Activated CD4-positive, alpha-beta T cell treated with anti-CD3 and anti-CD28 coated beads, Interleukin-2, amount 50 U/mL, for 24 hours (primary cell): ENCODE data around the gene LRRIQ4.

Experiments
- DNase-seq, 2 donors: peaks; one replicate each; pipeline ENCODE4 v3.0.0-alpha.2; 2020; ENCODE audit warnings: low read depth in 1 of 2, low spot score in 1 of 2

Gene LRRIQ4

DNA sequence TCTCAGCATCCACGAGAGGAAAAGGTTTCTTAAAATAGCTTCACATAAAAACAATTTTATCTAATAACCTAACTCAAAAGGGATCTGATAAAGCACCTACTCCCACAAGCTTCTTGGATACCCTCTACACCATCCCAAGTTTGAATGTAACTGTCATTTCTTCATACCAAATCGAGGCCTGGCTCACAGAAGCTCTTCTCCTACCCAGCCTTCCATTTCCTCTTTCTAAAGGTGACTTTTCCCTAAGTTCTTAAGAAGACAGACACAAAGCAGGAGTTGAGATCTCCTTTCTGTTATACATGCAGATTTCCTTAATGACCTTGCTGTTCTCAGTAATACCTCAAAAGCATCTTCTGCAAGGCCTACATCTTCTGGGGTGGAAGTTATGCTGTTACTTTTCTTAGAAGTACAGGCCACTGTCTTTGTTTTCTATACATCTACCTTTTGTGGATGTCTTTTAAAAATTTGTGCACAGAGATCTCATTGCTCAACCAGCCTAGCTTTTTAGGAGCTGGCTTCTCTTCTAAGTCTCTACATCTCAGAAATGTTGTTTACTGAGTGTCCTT, 3.4 kb upstream of the LRRIQ4 start:
- DNase-seq = no peak

DNA sequence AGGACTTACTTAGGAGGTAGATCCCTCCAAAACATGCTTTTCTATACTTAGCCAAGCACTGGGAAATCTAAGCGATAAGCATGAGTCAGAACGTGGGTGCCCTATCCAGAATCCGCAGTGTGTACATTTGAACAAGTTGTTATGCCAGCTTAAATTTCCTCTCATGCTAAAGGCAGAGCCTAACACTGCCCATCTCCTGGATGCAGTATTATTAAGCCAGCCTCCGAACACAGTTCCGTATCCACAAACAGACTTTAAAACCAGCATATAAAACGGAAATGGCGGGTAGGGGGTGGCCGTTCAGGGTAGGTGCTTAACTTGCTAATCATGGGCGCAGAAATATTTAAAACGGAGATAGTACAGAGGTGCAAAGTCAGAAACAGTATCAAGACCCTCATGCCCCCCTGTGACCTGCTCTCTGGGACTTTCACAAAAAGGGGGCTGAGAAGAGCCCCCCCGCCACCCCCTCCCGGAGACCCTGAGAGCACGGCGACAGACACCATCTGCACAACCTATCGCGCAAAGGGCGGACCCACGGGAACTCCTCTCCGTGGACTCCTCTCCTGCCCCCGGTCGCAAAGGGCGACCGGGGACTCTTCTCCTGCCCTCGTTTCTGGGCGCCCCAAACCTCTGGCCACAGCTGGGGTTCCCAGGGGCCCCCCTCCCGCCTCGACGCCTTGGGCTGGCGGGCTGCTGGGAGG, 889 bp upstream of the LRRIQ4 start:
- DNase-seq = no peak

DNA sequence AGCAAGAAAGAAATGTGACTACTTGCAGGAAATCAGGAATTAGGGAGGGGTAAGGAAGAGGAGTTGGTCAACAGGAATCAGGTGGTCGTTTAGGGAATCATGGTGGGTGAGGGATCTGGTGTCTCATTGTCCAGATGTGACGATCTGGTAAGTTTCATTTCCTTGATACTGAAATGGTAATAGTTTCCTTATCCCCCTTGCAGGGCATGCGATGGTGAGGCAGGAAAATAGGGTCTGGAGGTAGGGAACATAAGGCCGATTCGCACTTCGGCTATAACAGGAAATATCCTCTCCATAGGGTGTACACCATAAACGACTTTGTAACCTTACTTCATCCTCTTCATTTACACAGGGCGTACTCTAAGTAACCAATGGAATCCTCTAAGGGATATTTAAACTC, 608 bp downstream of the LRRIQ4 start:
- no peak for DNase-seq

DNA sequence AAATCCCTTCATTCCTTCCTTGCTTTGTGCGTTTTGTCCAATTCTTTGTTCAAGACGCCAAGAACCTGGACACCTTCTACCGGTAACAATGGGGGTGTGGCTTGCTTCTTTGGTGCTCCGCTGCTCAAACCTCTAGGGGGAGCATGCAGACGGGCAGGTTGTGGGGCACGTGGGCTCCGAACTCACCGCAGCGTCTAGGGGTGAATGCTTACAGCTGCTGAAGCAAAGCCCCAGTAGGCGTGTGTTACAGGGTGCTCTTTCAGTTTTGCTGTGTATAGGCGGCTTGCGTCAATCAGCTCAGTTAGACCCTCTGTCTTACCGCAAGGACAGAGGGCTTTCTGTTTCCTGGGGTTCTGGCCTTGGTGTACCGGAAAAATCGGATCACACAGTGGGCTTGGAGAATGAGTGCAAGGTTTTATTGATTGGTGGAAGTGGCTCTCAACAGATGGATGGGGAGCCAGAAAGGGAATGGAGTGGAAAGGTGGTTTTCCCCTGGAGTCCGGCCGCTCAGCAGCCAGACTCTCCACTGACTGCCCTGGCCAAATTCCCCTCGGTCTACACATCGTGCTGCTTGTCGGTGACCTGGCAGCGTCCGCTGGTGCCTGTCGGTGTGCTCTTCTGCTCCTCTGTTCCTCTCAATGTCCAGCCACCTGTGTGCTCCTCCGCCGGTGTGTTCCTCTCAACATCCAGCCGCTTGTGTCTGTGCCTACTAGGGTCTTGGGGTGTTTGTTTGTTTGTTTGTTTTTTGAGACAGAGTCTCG, 1.3 kb downstream of the LRRIQ4 start:
- DNase-seq = peak; percentile 29 to 64

DNA sequence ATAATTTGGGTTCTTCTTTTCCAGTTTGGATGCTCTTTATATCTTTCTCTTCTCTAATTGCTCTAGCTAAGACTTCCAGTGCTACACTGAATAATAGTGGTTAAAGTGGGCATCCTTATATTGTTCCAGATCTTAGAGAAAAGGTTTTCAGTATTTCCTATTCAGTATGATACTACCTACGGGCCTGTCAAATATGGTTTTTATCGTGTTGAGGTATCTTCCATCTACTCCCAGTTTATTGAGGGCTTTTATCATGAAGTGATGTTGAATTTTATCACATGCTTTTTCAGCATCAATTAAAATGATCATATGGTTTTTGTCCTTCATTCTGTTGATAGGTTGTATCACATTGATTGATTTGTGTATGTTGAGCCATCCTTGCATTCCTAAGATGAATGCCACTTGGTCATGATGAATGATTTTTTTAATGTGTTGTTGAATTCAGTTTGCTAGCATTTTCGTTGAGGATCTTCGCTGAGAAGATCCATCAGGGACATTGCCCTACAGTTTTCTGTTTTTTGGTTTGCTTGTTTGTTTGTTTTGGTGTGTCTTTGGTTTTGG, 3.0 kb downstream of the LRRIQ4 start:
- no peak for DNase-seq

DNA sequence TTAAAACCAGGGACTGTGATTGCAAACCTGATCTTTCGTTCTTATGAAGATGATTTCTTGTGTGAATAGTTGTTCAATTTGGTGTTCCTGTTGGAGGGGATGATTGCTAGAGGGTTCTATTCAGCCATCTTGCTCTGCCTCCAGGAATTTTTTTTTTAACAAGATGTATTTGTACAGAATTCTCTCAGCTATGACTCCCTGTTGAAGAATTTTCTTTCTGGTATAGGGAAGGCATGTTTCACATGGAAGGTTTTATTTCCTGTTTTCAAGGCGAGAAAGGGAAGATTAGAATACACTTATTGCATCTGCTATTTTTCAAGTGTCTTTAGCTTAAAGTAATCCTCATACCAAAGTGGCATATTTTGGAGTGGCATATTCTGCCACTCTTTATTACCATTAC, 5.6 kb downstream of the LRRIQ4 start:
- DNase-seq = no peak

DNA sequence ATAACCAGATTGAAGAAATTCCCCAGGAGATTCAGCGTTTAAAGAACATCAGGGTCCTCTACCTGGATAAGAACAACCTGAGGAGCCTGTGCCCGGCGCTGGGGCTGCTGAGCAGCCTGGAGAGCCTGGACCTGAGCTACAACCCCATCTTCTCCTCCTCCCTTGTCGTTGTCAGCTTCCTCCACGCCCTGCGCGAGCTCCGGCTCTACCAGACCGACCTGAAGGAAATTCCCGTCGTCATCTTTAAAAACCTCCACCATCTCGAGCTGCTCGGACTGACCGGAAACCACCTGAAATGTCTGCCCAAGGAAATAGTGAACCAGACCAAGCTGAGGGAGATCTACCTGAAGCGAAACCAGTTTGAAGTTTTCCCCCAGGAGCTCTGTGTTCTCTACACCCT, 9.4 kb downstream of the LRRIQ4 start:
- no peak for DNase-seq

DNA sequence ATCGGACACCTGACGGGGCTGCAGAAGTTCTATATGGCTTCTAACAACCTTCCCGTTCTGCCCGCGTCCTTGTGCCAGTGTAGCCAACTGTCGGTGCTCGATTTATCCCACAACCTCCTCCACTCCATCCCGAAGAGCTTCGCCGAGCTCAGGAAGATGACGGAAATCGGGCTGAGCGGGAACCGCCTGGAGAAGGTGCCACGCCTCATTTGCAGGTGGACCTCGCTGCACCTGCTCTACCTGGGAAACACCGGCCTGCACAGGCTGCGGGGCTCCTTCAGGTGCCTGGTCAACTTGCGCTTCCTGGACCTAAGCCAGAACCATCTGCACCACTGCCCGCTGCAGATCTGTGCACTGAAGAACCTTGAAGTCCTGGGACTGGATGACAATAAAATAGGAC, 9.9 kb downstream of the LRRIQ4 start:
- no peak for DNase-seq

DNA sequence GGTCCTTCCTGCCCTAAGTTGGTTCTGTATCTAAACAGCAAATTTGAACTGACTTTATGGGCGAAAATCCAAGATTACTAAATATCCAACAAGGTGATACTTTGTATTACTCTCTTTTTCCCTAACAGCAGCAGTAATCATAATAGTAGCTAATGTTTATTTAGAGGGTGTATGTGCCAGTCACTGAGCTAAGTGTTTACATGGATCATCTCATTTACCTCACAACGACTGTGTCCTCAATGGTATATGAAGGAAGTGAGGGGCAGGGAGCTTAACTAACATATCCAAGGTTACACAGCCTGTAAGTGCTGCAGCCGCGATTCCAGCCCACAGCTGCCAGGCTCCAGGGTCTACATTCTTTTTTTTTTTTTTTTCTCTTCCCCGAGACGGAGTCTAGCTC, 10.3 kb downstream of the LRRIQ4 start:
- DNase-seq = no peak

DNA sequence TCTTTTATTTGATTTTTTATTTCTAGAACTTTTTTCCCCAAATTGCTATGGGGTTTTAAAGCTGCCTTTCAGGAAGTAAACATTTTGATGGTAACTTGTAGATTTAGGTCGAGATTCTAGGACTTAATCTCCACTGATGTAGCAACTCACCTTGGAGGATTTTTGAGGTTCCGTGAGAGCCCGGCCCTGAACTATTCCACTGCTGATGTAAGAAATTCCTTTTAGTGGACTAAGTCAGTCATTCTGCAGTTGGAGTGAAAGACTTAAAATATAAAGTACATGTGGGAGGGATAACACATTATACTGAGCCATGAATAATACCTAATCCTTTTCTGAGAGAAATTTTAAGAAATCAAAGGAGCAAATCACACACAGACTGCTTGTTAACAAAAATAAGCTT, 12.6 kb downstream of the LRRIQ4 start:
- DNase-seq = no peak

DNA sequence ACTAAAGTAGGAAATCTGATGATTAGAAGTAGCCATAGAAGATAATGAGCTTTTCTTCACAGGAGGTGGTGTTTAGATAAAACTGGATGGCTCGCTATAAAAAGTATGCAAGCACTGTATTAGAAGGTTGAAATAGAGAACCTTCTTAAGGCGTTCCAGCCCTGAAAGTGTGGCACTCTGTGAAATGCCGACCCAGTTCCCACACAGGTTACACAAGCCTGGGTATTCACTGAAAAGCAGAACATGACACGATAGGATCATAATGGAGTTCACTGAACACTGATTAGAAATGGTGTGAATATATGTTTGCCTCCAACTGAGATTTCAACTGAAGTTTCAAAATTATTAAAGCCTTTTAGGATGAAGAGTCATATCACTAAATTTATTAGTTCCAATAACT, 15.0 kb downstream of the LRRIQ4 start:
- no peak for DNase-seq

DNA sequence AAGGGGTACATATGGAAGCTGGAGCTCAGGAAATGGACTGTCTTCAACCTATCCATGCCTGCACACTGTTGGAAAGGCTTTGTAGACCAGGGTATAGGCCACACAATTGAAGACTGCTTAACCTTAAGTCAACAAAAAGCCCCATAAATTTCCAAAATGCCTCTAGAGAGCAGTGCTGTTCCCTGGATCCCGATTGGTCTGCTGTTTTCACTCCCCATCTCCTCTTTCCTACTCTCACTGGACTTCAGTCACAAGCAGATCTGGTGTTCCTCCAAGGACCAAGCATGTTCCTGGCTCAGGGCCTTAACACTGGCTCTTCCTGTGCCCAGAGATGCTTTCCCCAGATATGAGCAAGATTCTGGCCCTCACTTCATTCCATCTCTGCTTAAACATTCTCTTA, 22.9 kb downstream of the LRRIQ4 start:
- DNase-seq = no peak

DNA sequence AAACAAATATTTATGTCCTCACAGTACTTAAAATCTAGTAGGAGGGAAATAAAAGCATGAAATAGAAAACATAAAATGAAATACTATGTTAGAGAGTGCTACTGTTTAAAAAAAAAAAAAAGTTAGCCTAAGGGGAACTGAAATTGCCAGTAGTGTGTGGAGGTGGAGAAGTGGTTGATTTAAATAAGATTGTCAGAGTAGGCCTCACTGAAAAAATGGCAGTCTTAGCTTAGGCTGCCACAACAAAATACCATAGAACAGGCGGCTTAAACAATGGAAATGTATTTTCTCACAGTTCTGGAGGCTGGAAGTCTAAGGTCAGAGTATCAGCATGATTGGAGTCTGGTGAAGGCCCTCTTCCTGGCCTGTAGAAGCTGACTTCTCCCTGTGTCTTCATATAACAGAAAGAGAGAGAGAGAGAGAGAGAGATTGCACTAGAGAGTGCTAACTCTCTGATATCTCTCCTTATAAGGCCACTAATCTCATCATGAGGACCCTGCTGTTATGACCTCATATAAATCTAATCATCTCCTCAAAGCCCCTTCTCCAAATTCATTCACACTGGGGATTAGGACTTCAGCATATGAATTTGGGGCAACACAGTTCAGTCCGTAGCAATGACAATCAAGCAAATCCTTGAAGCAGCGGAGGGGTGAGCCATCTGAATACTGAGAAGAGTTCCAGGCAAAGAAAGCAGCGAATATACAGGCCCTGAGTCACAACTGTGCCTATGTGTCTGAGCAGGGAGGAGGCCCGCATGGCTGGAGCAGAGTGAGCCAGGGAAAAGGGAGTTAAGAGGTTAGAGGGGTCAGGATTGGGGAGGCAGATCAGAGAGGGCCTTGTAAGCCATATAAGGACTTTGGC, 23.6 kb downstream of the LRRIQ4 start:
- no peak for DNase-seq

DNA sequence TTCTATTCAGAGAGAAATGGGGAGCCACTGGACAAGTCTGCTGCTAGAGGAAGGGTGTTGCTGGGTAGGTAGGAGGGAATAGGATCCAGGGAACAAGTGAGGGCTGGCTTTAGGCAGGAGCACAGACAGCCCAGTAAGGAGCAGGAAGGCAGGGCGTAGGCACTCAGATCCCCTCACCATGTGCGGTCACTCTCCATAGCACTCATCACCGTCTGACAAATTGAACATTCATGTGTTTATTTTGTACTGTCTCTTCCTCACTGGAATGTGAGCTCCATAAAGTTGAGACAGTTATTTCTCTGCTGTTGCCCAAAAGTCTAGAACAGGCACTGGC, 24.2 kb downstream of the LRRIQ4 start:
- no peak for DNase-seq

DNA sequence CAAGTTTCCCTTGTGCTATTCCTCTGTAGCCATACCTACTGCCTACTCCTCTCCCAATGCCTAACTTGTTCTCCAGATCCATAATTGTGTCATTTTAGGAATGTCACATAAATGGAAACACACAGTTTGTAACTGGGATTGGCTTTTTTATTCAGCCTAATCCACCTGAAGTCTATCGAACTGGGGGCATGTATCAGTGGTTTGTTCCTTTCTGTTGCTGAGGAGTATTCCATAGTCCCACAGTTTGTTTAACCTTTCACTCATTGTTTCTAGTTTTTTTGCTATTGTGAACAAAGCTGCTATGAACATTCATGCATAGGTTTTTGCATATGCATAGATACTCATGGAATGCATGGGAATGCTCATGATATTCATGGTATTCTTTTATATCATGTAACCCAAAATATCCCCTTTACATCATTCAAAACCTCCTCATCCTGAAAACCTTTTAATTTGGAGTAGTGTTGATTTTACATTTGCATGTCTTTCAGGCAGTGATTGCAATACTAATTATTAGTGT, 25.9 kb downstream of the LRRIQ4 start:
- DNase-seq = no peak

DNA sequence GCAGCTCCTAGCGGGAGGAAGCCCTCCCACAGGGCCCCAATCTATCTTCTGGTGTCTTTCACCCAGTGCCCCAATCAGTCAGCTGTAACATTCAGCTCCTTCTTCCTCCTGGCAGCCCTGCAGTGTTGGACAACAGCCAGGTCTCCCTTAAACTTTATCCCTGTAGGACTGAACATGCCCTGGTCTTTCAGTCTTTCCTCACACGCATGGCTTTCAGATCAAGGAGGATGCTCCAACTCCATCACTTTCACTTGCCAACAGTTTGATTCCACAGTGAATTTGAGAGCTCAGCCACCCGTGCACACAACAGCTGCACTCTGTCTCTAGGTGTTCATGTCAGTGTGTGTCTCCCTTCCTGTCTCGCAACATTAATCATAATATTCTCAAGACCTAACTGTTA, 28.5 kb downstream of the LRRIQ4 start:
- DNase-seq = no peak

DNA sequence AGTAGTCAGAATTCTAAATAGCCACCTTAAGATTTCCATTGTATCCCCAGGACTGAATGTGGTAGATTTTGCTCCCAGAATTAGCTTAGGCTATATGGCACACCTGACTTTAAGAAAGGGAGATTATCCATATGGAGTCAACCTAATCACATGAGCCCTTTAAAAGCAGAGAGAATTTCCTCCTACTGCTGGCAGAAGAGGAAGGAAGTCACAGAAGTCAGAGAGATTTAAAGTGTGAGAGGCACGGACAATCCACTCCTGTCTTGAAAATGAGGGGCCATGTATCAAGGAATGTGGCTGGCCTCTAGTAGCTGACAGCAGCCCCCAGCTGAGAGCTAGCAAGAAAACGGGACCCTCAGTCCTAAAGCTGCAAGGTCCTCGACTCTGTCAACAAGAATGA, 30.3 kb downstream of the LRRIQ4 start:
- DNase-seq = no peak

DNA sequence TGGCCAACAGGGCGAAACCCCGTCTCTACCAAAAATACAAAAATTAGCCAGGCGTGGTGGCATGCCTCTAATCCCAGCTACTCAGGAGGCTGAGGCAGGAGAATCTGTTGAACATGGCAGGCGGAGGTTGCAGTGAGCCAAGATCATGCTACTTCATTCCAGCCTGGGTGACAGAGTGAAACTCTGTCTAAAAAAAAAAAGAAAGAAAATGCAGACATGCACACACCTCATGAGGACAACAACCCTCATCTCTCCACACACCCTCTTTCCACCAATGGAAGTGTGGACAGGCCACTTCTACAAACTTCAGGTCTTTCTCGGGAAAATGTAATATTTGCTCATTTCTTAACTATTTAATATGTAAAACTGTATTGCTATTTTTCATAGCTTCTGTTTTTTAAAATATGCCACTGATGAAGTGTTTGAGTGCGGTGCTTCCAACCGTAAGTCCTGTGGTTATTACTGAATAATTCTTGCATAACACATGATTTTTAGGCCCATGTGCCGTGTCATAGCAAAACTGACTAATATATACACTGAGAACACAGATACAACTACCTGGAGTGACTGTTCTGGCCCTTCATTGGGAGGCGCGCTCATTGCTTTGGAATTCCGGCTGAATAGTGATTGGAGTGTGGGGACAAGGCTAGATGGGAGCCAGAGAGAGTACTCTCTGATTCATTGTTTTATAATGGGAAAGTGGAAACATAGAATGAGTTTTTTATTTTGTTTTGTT, 34.0 kb downstream of the LRRIQ4 start:
- no peak for DNase-seq

DNA sequence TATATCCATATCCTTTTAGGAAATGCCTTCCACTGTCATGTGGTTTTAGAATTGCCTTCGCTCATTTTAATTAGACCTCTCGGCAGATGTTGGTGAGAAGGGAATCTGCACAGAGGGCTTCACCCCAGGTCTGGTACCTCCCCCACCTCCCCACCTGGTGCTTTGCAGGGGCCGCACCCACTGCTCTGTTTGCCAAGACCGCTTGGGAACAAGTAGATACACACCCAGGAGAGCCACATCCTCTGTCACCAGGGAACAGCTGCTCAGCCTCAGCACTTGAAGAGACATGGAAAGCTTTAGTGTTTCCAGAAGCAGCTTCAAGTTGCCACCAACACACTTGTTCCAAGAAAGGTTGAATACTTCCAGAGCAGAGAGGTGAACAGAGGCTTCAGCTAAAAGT, 35.2 kb downstream of the LRRIQ4 start:
- no peak for DNase-seq

DNA sequence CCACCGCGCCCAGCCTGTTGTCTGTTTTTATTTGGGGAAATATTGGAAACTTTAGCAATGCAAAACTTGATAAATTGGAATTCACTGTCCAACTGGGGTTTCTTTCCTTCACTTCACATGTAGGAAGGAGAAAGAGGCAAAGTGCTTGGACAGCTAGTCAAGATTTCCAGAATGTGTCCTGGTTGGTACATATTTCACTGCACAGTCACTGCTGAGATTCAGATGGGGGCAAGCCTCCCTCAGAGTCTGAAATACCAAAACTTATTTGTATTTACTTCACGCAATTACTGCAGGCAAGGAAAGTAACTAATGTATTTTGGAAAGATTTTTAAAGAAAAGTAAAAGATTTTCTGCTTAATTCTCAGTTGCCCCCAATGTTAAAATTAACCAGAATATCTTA, 36.1 kb downstream of the LRRIQ4 start:
- no peak for DNase-seq

DNA sequence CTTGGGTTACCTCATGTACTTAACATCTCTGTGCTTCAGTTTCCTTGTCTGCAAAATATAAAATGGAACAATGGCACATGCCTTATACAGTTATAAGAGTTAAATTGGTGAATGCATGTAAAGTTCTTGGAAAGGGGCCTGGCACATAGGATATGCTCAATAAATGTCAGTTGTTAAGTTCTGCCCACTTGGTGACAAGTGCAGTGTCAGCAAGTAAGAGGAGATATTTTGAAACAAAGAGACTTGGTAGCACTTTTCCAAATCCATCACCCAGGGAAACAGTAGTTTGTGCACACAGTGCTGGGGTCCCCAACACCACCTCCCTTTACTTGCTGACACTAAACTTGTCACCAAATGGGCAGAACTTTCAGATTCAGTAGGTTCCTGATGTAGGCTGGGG, 37.9 kb downstream of the LRRIQ4 start:
- DNase-seq = no peak
